Nephron (organoid): ENCODE measurements around the gene CDH5.
"Not testable (repeated sequence)": the region's sequence is repeated elsewhere in the genome, so short reads cannot be mapped to it uniquely, and the experiment has no call there.

Experiments used
- H3K27ac Mint-ChIP-seq, 3 experiments: 2 replicates each; pipeline ENCODE4 v1.8.0; 2020; ENCODE audit warnings: mixed read lengths in 3 of 3, mild to moderate bottlenecking in 2 of 3, moderate library complexity in 1 of 3
- H3K27me3 Mint-ChIP-seq: 2 replicates; pipeline ENCODE4 v1.8.0; 2021; ENCODE audit warnings: low read depth, mild to moderate bottlenecking, moderate library complexity, mixed read lengths
- H3K36me3 Mint-ChIP-seq: 2 replicates; pipeline ENCODE4 v1.8.0; 2020; ENCODE audit warnings: low read depth, mixed read lengths
- H3K4me1 Mint-ChIP-seq: 2 replicates; pipeline ENCODE4 v1.8.0; 2020; ENCODE audit warnings: mixed read lengths
- H3K4me3 Mint-ChIP-seq, 3 experiments: 2 replicates each; pipeline ENCODE4 v1.8.0; 2020; ENCODE audit warnings: mild to moderate bottlenecking in 3 of 3, mixed read lengths in 3 of 3, moderate library complexity in 2 of 3
- H3K9me3 Mint-ChIP-seq: 2 replicates; pipeline ENCODE4 v1.8.0; 2020; ENCODE audit warnings: mixed read lengths
- TF ChIP-seq, protein P1 (sequence below), 3 experiments: fragments of 200-600 bp; sonication (generic); IDR thresholded peaks; one replicate each; pipeline ENCODE4 v1.5.0; 2021; ENCODE audit warnings: antibody characterized with exemption in 3 of 3; ENCODE audit not compliant: unreplicated experiment in 3 of 3

CDH5 gene

DNA sequence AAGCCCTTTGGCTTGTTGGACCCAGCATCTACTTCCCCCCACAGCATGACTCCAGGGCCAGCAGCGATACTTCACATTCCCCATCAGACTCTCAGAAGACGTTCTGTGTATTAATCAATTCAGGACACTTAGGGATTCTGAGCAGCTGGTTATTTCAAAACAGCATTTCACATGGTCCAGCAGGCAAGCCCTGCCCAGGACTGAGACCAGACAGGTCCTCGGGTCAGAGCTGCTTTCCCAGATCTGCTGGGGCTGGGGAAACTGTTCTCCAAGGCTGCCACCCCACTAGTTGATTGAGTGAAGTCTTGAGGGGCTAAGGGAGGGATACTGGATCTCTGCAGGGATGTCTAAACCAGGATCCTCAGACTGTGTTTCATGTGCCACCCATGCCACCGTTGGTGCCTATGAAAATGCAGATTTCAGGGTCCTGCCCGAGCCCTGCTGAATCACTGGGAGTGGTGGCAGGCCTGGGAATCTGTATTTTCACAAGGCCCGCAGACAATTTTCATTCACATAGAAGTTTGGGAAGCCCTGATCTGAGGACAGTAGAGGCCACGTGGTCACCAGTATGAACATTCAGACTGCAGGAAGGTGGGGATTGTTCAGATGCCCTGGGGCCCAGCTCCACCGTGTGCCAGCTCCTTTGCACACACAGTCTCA is 40.6 kb upstream of the CDH5 start:
- H3K9me3 Mint-ChIP-seq = peaks cover 2% of the 10 kb centered on the region
- H3K27ac Mint-ChIP-seq = peak overlapping the region in 1 of 3 experiments; percentile 51
- no peaks in the 10 kb centered on the region for H3K36me3 Mint-ChIP-seq
- H3K27me3 Mint-ChIP-seq = peaks cover 22% of the 10 kb centered on the region
- H3K4me3 Mint-ChIP-seq = no peak overlapping the region
- TF ChIP-seq, protein P1, sequence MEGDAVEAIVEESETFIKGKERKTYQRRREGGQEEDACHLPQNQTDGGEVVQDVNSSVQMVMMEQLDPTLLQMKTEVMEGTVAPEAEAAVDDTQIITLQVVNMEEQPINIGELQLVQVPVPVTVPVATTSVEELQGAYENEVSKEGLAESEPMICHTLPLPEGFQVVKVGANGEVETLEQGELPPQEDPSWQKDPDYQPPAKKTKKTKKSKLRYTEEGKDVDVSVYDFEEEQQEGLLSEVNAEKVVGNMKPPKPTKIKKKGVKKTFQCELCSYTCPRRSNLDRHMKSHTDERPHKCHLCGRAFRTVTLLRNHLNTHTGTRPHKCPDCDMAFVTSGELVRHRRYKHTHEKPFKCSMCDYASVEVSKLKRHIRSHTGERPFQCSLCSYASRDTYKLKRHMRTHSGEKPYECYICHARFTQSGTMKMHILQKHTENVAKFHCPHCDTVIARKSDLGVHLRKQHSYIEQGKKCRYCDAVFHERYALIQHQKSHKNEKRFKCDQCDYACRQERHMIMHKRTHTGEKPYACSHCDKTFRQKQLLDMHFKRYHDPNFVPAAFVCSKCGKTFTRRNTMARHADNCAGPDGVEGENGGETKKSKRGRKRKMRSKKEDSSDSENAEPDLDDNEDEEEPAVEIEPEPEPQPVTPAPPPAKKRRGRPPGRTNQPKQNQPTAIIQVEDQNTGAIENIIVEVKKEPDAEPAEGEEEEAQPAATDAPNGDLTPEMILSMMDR (IDR thresholded peaks at IDR 0.05; ENCODE audit: unreplicated experiment in 3 of 3) = no peak
- peaks cover 28% of the 10 kb centered on the region for H3K4me1 Mint-ChIP-seq

DNA sequence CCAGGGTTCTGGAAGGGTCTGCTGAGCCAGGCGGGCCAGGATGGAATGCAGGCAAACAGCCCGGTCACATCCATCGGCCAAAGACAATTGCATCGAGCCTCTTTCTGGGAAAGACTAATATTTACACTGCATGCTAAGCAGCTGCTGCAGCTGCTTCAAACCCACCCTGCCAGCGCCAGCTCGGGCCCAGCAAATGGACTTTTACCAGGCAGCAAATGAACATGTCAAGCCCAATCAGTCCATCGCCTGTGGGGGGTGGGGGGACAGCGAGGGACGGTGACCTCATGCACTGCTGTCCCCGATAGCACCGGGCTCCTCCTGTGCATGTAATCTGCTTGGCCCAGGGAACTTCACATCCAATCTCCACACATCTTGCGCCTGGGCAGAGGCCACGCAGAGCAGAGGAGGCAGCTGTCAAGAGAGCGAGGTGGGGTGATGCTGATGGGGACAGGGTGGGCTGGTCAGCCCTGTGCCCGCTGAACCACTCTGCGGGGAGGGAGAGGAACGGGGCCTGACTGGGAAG is 39.4 kb upstream of the CDH5 start:
- H3K4me3 Mint-ChIP-seq = no peak overlapping the region
- no peaks in the 10 kb centered on the region for H3K36me3 Mint-ChIP-seq
- TF ChIP-seq, protein P1 (IDR thresholded peaks at IDR 0.05; ENCODE audit: unreplicated experiment in 3 of 3) = no peak
- peaks cover 6% of the 10 kb centered on the region for H3K9me3 Mint-ChIP-seq
- peak overlapping the region; percentile 51 to 68 (median 60) for H3K27ac Mint-ChIP-seq
- peaks cover 16% of the 10 kb centered on the region for H3K27me3 Mint-ChIP-seq
- peaks cover 29% of the 10 kb centered on the region for H3K4me1 Mint-ChIP-seq

DNA sequence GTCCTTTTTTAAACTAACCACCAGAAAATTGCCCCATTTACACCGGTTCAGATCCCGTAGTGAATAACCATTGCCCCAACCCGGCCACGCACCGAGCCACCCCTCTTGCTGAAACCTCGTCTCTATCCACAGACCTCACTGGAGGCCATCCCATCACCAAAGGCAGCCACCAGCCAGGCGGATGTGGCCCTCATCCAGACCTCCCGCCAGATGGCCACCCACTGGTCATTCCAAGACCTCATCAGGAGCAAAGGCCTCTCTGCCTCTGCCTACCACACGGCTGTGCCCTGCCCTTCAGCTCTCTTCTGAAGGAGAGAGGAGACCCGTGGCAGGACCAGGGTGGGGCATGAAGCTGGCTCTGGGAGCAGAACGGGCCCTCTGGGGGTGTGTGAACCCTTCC is 38.2 kb upstream of the CDH5 start:
- peak overlapping the region in 1 of 3 experiments; percentile 26 for H3K27ac Mint-ChIP-seq
- peaks cover 16% of the 10 kb centered on the region for H3K27me3 Mint-ChIP-seq
- no peaks in the 10 kb centered on the region for H3K36me3 Mint-ChIP-seq
- H3K4me1 Mint-ChIP-seq = peaks cover 38% of the 10 kb centered on the region
- TF ChIP-seq, protein P1 (IDR thresholded peaks at IDR 0.05; ENCODE audit: unreplicated experiment in 3 of 3) = no peak
- H3K9me3 Mint-ChIP-seq = peaks cover 9% of the 10 kb centered on the region
- no peak overlapping the region for H3K4me3 Mint-ChIP-seq

DNA sequence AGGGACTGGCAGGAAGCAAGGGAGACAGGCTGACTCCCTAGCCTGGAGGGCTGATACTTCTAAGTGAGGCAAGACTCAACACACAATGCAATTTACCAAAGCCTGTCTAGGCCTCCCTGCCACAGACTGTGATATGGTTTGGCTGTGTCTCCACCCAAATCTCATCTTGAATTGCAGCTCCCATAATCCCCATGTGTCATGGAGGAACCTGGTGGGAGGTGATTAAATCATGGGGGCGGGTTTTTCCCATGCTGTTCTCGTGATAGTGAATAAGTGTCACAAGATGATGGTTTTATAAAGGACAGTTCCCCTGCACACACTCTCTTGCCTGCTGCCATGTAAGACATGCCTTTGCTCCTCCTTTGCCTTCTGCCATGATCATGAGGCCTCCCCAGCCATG is 35.0 kb upstream of the CDH5 start:
- H3K36me3 Mint-ChIP-seq, H3K9me3 Mint-ChIP-seq, H3K4me3 Mint-ChIP-seq, H3K27ac Mint-ChIP-seq: not testable (repeated sequence)
- peaks cover 43% of the 10 kb centered on the region for H3K4me1 Mint-ChIP-seq
- H3K27me3 Mint-ChIP-seq = peaks cover 11% of the 10 kb centered on the region

DNA sequence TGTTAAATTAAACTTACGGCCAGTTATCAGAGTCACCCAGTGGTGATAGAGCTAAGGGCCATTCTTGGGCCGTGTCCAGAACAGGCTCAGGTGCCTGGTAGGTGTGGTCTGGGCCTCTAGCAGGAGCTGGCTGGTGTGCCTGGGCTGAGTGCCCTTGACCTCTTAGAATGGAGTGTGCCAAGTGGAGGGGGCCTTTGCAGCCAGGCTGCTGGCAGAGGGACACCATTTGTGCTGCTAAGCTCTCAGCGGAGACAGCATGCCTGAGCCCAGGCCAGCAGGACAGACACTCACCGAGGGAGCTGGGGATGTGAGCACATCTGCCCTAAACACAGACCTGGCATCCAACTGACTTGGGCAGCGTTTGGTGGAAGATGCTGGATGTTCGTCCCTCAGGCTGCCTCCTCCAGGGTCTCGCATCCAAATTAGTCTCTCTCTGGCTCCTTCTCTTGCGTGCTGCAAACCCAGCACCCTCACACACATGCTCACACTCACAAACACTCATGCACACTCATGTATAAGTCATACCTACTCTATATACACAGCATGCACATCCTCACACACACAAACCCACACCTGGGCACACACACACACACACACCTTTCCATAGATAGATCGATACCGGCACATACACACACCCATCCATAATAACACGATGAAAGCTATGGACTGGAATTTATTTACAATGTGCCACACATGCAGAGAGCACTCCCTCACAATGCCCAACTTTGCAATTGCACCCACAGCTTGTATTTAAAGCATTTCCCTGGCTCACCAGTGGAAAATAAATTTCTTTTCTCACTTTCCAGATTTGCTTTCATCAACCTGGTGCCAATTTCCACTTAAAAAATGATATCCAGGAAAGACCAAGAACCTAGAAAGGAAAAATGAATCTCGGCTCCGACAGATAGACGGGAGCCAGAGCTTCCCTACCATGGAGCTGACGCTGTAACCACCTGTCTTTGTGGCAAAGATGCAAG is 33.6 kb upstream of the CDH5 start:
- TF ChIP-seq, protein P1 (IDR thresholded peaks at IDR 0.05; ENCODE audit: unreplicated experiment in 3 of 3) = no peak
- peak overlapping the region in 1 of 3 experiments; percentile 51 for H3K27ac Mint-ChIP-seq
- H3K36me3 Mint-ChIP-seq = no peaks in the 10 kb centered on the region
- H3K27me3 Mint-ChIP-seq = peaks cover 11% of the 10 kb centered on the region
- peaks cover 18% of the 10 kb centered on the region for H3K9me3 Mint-ChIP-seq
- H3K4me3 Mint-ChIP-seq = no peak overlapping the region
- peaks cover 43% of the 10 kb centered on the region for H3K4me1 Mint-ChIP-seq

DNA sequence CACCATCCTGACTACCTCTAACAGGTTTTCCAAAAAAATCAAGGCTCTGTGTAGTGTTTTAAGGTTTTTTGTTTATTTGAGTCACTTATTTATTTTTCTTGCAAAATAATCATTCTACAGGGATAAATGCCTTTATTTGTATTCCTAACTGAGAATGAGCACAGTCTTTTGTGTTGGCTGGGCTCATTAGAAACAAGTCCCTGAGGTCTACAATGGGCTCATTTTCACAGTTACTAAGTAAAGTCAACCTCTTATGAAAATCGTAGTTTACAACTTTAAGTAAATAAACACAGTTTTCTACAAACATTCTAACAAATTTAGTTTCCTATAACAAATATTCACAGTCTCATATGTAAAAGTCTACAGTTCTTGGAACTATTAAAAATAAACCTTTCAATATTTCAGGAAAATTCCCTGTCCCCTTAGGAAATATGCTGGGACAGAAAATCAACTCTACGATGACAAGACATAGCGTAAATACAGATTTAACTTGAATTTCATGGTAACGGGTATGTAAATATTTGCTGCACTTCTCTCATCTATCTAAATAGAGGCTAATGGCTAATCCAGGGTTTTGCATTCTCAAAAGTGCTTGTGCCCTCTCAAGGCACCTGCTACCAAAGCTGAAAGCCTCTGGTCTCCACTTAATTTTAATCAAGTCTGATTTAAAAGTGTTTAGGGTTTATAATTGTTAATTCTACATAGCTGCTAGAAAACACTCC is 31.5 kb upstream of the CDH5 start:
- peaks cover 23% of the 10 kb centered on the region for H3K9me3 Mint-ChIP-seq
- H3K4me3 Mint-ChIP-seq = no peak overlapping the region
- H3K4me1 Mint-ChIP-seq = peaks cover 40% of the 10 kb centered on the region
- peaks cover 8% of the 10 kb centered on the region for H3K27me3 Mint-ChIP-seq
- H3K36me3 Mint-ChIP-seq = no peaks in the 10 kb centered on the region
- peak overlapping the region in 1 of 3 experiments; percentile 6 for H3K27ac Mint-ChIP-seq
- TF ChIP-seq, protein P1 (IDR thresholded peaks at IDR 0.05; ENCODE audit: unreplicated experiment in 3 of 3) = no peak
